Peyer's patch (tissue), 4 donors: ENCODE results near the gene PC. TPM values are rescaled to one million over a fixed set of nuclear protein-coding genes. Genes with fewer than 3 reads are reported as not detected.

Experiments
- DNase-seq, 3 donors: peaks; one replicate each; pipeline ENCODE4 v3.0.0-alpha.2; 2017 to 2019
- H3K27ac ChIP-seq, 4 donors: fragments of 200-600 bp; sonication (generic); one replicate each; pipeline ENCODE4 v1.5.1; 2016 to 2019
- H3K27me3 ChIP-seq, 2 donors: fragments of 200-600 bp; sonication (generic); one replicate each; pipeline ENCODE4 v1.5.1; 2019
- H3K36me3 ChIP-seq, 3 donors: fragments of 200-600 bp; sonication (generic); one replicate each; pipeline ENCODE4 v1.5.1; 2016 to 2019
- H3K4me1 ChIP-seq, 4 donors: fragments of 200-600 bp; sonication (generic); one replicate each; pipeline ENCODE4 v1.5.1; 2016 to 2019
- H3K4me3 ChIP-seq, 4 donors: fragments of 200-600 bp; sonication (generic); 1 replicate in 3 of 4; 2 replicates in 1 of 4; pipeline ENCODE4 v1.5.1; 2016 to 2019; ENCODE audit warnings: mild to moderate bottlenecking in 1 of 4
- H3K9me3 ChIP-seq, 4 donors: fragments of 200-600 bp; sonication (generic); one replicate each; pipeline ENCODE4 v1.5.1; 2016 to 2019; ENCODE audit warnings: mild to moderate bottlenecking in 1 of 4
- CTCF ChIP-seq, 6 experiments: fragments of 450-650 bp in 4 of 6; fragments of 200-600 bp in 2 of 6; sonication (generic) in 1 of 6; IDR thresholded peaks; one replicate each; pipeline ENCODE4 v1.5.1; 2017 to 2019; ENCODE audit warnings: antibody characterized with exemption in 6 of 6, mild to moderate bottlenecking in 3 of 6, moderate library complexity in 1 of 6
- POLR2A ChIP-seq, 2 donors: fragments of 450-650 bp; IDR thresholded peaks; one replicate each; pipeline ENCODE4 v1.5.1; 2017; ENCODE audit warnings: antibody characterized with exemption in 2 of 2, mild to moderate bottlenecking in 2 of 2, moderate library complexity in 2 of 2
- total RNA-seq, 4 donors: library from RNA; depleted of rRNA; stranded (reverse); fragments of >200 nt; gene quantifications; one replicate each; pipeline ENCODE4 v1.1.0, GENCODE V29; 2016

Gene PC
- total RNA-seq, 4 donors from 2014 or later: 15.7 to 88.9 (median 77.2) TPM

GRCh38 chr11:66919923-66920322, 38.3 kb downstream of the PC start:
- no peak for TF ChIP-seq POLR2A (IDR thresholded peaks at IDR 0.05)
- TF ChIP-seq CTCF (IDR thresholded peaks at IDR 0.05): no peak
- Histone ChIP-seq H3K4me1 (no peaks in the 10 kb centered on the region), H3K27ac (no peak overlapping the region), H3K9me3 (no peaks in the 10 kb centered on the region), H3K4me3 (no peak overlapping the region), H3K36me3 (no peaks in the 10 kb centered on the region), H3K27me3 (no peaks in the 10 kb centered on the region)
- no peak for DNase-seq

- Histone ChIP-seq H3K27ac (no peak overlapping the region), H3K9me3 (no peaks in the 10 kb centered on the region), H3K4me1 (no peaks in the 10 kb centered on the region), H3K4me3 (no peak overlapping the region), H3K27me3 (no peaks in the 10 kb centered on the region), H3K36me3 (no peaks in the 10 kb centered on the region)
- TF ChIP-seq CTCF (IDR thresholded peaks at IDR 0.05): no peak
- TF ChIP-seq POLR2A (IDR thresholded peaks at IDR 0.05): no peak
- DNase-seq: no peak
These were observed 39.4 kb downstream of the PC start for GRCh38 chr11:66918741-66919140.

DNA sequence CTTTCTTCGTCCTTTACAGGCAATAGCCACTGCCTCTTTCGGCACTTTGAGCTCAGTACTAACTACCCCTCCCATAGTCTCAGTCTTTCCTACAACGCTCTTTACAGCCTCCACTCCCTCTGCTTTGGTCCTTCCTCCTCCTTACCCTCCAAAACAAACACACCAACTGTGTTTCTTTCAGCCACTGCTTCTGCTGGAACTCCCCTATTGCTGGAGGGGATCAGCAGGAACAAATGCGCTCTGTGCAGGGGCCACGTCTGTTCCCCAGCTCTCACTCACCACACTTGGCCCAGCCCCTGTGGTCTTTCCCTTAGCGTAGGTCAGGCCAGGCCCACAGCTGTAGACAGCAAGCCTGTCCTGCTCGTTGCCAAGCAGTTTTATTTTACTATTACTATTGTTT, 42.3 kb downstream of the PC start:
- no peak overlapping the region for H3K4me3 ChIP-seq
- H3K27me3 ChIP-seq: no peaks in the 10 kb centered on the region
- H3K4me1 ChIP-seq: no peaks in the 10 kb centered on the region
- no peaks in the 10 kb centered on the region for H3K9me3 ChIP-seq
- TF ChIP-seq CTCF (IDR thresholded peaks at IDR 0.05): no peak
- no peak for TF ChIP-seq POLR2A (IDR thresholded peaks at IDR 0.05)
- H3K27ac ChIP-seq: no peak overlapping the region
- DNase-seq: no peak
- no peaks in the 10 kb centered on the region for H3K36me3 ChIP-seq

- DNase-seq: no peak
These were observed 42.9 kb downstream of the PC start for GRCh38 chr11:66915046-66915832.

DNA sequence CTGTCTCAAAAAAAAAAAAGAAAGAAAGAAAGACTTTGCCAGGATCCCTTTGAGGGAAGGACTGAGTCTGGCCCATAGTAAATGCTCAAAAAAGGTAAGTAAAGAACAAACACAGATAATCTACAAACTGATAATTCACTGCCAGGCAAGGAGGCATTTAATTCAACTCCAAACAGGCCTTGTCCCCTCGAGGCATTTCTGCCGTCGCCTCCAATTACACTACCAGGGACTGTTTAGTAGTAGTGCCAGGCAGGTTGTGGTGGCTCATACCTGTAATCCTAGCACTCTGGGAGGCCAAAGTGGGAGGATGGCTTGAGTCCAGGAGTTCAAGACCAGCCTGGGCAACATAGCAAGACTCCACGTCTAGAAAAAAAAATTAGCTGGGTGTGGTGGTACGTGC, 43.7 kb downstream of the PC start:
- no peaks in the 10 kb centered on the region for H3K36me3 ChIP-seq
- H3K9me3 ChIP-seq: no peaks in the 10 kb centered on the region
- H3K27ac ChIP-seq: no peak overlapping the region
- no peaks in the 10 kb centered on the region for H3K4me1 ChIP-seq
- no peak overlapping the region for H3K4me3 ChIP-seq
- DNase-seq: no peak
- no peaks in the 10 kb centered on the region for H3K27me3 ChIP-seq
- no peak for TF ChIP-seq POLR2A (IDR thresholded peaks at IDR 0.05)
- no peak for TF ChIP-seq CTCF (IDR thresholded peaks at IDR 0.05)

More at GRCh38 chr11:66915046-66915832, 42.9 kb downstream of the PC start:
- no peak overlapping the region for H3K4me3 ChIP-seq
- H3K9me3 ChIP-seq: no peaks in the 10 kb centered on the region
- H3K4me1 ChIP-seq: no peaks in the 10 kb centered on the region
- H3K36me3 ChIP-seq: no peaks in the 10 kb centered on the region
- no peak overlapping the region for H3K27ac ChIP-seq
- TF ChIP-seq POLR2A (IDR thresholded peaks at IDR 0.05) (no peak), CTCF (IDR thresholded peaks at IDR 0.05) (no peak)
- H3K27me3 ChIP-seq: no peaks in the 10 kb centered on the region
